B cell (primary cell): Measurements from ENCODE around the gene TDRD9. TPM values are rescaled to one million over a fixed set of nuclear protein-coding genes. Genes with fewer than 3 reads are reported as not detected.

Source experiments
- ATAC-seq: fragments of 200-7000 bp; cut with Tn5 transposase; one replicate; pipeline ENCODE4 v1.10.0; 2021; ENCODE audit warnings: low read depth, mild to moderate bottlenecking, moderate number of reproducible peaks, moderate library complexity
- CTCF ChIA-PET: fragments of 350-600 bp; sonication (Branson Sonifier 250); formaldehyde crosslinking; loops from one replicate; lab custom pipeline; 2021; ENCODE audit warnings: antibody characterized with exemption, inconsistent platforms; lab: Charles Lee
- POLR2A ChIA-PET: fragments of 350-600 bp; sonication (Branson Sonifier 250); formaldehyde crosslinking; loops from one replicate; lab custom pipeline; 2021; ENCODE audit warnings: antibody characterized with exemption; lab: Charles Lee
- DNase-seq: peaks from one replicate; pipeline ENCODE4 v3.0.0; 2013
- H2AFZ ChIP-seq: 2 replicates; pipeline ENCODE4 v1.6.1; 2012; ENCODE audit warnings: mild to moderate bottlenecking, low read depth, low read length; ENCODE audit not compliant: insufficient read depth, poor library complexity, severe bottlenecking
- H3K27ac ChIP-seq, 2 donors: 1 replicate in 1 of 2; 2 replicates in 1 of 2; pipeline ENCODE4 v1.5.1; 2012 to 2013; ENCODE audit warnings: low read length in 2 of 2, mild to moderate bottlenecking in 2 of 2, moderate library complexity in 1 of 2
- H3K27me3 ChIP-seq, 4 experiments: fragments of 200-600 bp in 1 of 4; sonication (generic) in 1 of 4; replicated peaks in 1 of 4; 1 replicate in 2 of 4; 2 replicates in 2 of 4; pipeline versions ENCODE4 v1.6.1 to v1.7.0; 2013 to 2016; ENCODE audit warnings: low read length in 3 of 4, mild to moderate bottlenecking in 2 of 4, mixed read lengths in 1 of 4, moderate library complexity in 1 of 4; ENCODE audit not compliant: insufficient read depth in 4 of 4, control insufficient read depth in 3 of 4; ENCODE audit errors: control extremely low read depth in 1 of 4
- H3K36me3 ChIP-seq, 2 experiments: replicated peaks in 1 of 2; 1 replicate in 1 of 2; 2 replicates in 1 of 2; pipeline versions ENCODE4 v1.6.1 to v1.7.1; 2013; ENCODE audit warnings: low read length in 1 of 2; ENCODE audit not compliant: insufficient read depth in 2 of 2, control insufficient read depth in 1 of 2; ENCODE audit errors: control extremely low read depth in 1 of 2, extremely low read depth in 1 of 2
- H3K4me1 ChIP-seq, 2 donors: fragments of 200-600 bp in 1 of 2; sonication (generic) in 1 of 2; 1 replicate in 1 of 2; 2 replicates in 1 of 2; pipeline versions ENCODE4 v1.5.1 to v1.6.1; 2013 to 2017; ENCODE audit warnings: low read length in 2 of 2; ENCODE audit not compliant: control insufficient read depth in 2 of 2, insufficient read depth in 2 of 2
- H3K4me2 ChIP-seq: replicated peaks from 2 replicates; pipeline ENCODE3; 2012; ENCODE audit warnings: mild to moderate bottlenecking, low read depth, low read length; ENCODE audit not compliant: poor library complexity, severe bottlenecking
- H3K4me3 ChIP-seq, 5 experiments: fragments of 200-600 bp in 1 of 5; sonication (generic) in 1 of 5; 1 replicate in 3 of 5; 2 replicates in 2 of 5; pipeline versions ENCODE4 v1.5.1 to v1.7.0; 2011 to 2016; ENCODE audit warnings: low read length in 4 of 5, mild to moderate bottlenecking in 4 of 5, low read depth in 2 of 5, control low read depth in 1 of 5, moderate library complexity in 1 of 5; ENCODE audit not compliant: insufficient read depth in 1 of 5; ENCODE audit errors: control extremely low read depth in 1 of 5, extremely low read depth in 1 of 5
- H3K79me2 ChIP-seq: fragments of 200-600 bp; sonication (generic); one replicate; pipeline ENCODE4 v1.6.0; 2016; ENCODE audit warnings: low read length; ENCODE audit not compliant: control insufficient read depth, insufficient read depth
- H3K9ac ChIP-seq: fragments of 200-600 bp; sonication (generic); 2 replicates; pipeline ENCODE4 v1.6.1; 2017; ENCODE audit warnings: mild to moderate bottlenecking, low read length, moderate library complexity
- H3K9me3 ChIP-seq, 3 donors: one replicate each; pipeline versions ENCODE4 v1.6.1 to v1.7.1; 2013; ENCODE audit warnings: low read length in 2 of 3; ENCODE audit not compliant: control insufficient read depth in 2 of 3, insufficient read depth in 1 of 3; ENCODE audit errors: control extremely low read depth in 1 of 3
- H4K20me1 ChIP-seq: 2 replicates; pipeline ENCODE4 v1.6.0; 2012; ENCODE audit warnings: mild to moderate bottlenecking, low read length; ENCODE audit not compliant: insufficient read depth, control insufficient read depth, poor library complexity, severe bottlenecking
- H3K27ac Mint-ChIP-seq: one replicate; pipeline ENCODE4 v1.8.0; 2021; ENCODE audit warnings: mixed read lengths
- H3K27me3 Mint-ChIP-seq: one replicate; pipeline ENCODE4 v1.8.0; 2021; ENCODE audit warnings: mixed read lengths
- H3K4me1 Mint-ChIP-seq: one replicate; pipeline ENCODE4 v1.8.0; 2021; ENCODE audit warnings: mixed read lengths
- H3K4me3 Mint-ChIP-seq: one replicate; pipeline ENCODE4 v1.8.0; 2021; ENCODE audit warnings: mixed read lengths
- H3K9me3 Mint-ChIP-seq: one replicate; pipeline ENCODE4 v1.8.0; 2022; ENCODE audit warnings: mixed read lengths; ENCODE audit not compliant: insufficient read depth
- EZH2 ChIP-seq: IDR thresholded peaks from 2 replicates; pipeline ENCODE4 v1.6.1; 2012; ENCODE audit warnings: borderline replicate concordance, low read depth, mild to moderate bottlenecking, moderate library complexity, low read length; ENCODE audit not compliant: insufficient read depth, poor library complexity, severe bottlenecking
- WGBS: methylation state at CpG from one replicate; pipeline ENCODE4 v1.1.5; 2013; ENCODE audit warnings: missing lambda C conversion rate; ENCODE audit not compliant: insufficient coverage; 5-methylcytosine and 5-hydroxymethylcytosine counted together
- intact Hi-C: fragments of 100-400 bp; cut with micrococcal nuclease; formaldehyde crosslinking; loops from one replicate; pipeline ENCODE4 v1.10.0; 2022
- polyA plus RNA-seq: library from polyadenylated mRNA; depleted of rRNA; stranded (reverse); fragments of >200 nt; gene quantifications from 2 replicates; pipeline ENCODE4 v1.2.3, GENCODE V29; 2012
- total RNA-seq, 2 donors: library from RNA; stranded (reverse); fragments of 120-200 nt in 1 of 2; gene quantifications; 1 replicate in 1 of 2; 2 replicates in 1 of 2; pipeline versions ENCODE4 v1.2.3 to v1.2.4, GENCODE V29; 2013 to 2022
- TF ChIP-seq, protein P1 (sequence below): fragments of 200-600 bp; IDR thresholded peaks from one replicate; pipeline ENCODE4 v1.8.0; 2022; ENCODE audit warnings: antibody characterized with exemption, mild to moderate bottlenecking

TDRD9 gene
- total and polyA plus RNA-seq, 2 donors (not counting 1 experiment from before 2014, with no cell fraction given) = 1.1 to 2.4 TPM

GRCh38 chr14:104093366-104094055 lies 165.3 kb downstream of the TDRD9 start:
- no peak for DNase-seq
- H3K9me3 Mint-ChIP-seq = no peaks in the 10 kb centered on the region

More at GRCh38 chr14:104093366-104094055, 165.3 kb downstream of the TDRD9 start:
- Histone ChIP-seq H3K9me3 (no peaks in the 10 kb centered on the region), H3K36me3 (no peaks in the 10 kb centered on the region), H3K4me3 (no peak overlapping the region), H3K27me3 (peaks cover 0 to 5% (median 0%) of the 10 kb centered on the region in 4 experiments), H3K4me2 (no peak overlapping the region), H4K20me1 (no peaks in the 10 kb centered on the region), H3K79me2 (no peaks in the 10 kb centered on the region), H3K9ac (no peak overlapping the region), H3K4me1 (peaks cover 0 to 6% of the 10 kb centered on the region in 2 donors), H3K27ac (no peak overlapping the region), H2AFZ (no peak overlapping the region)
- H3K27ac Mint-ChIP-seq = no peak overlapping the region
- intact Hi-C loops = loop anchor here (1.0 kb wide), 1 partner anchor 15 kb away; no protein-coding TSS in a partner anchor
- 76% methylated on average over 16 of the region's 18 CpGs for WGBS
- peaks cover 7% of the 10 kb centered on the region for H3K4me1 Mint-ChIP-seq
- peaks cover 3% of the 10 kb centered on the region for H3K27me3 Mint-ChIP-seq
- ATAC-seq = no peak
- H3K4me3 Mint-ChIP-seq = no peak overlapping the region
- TF ChIP-seq, protein P1, sequence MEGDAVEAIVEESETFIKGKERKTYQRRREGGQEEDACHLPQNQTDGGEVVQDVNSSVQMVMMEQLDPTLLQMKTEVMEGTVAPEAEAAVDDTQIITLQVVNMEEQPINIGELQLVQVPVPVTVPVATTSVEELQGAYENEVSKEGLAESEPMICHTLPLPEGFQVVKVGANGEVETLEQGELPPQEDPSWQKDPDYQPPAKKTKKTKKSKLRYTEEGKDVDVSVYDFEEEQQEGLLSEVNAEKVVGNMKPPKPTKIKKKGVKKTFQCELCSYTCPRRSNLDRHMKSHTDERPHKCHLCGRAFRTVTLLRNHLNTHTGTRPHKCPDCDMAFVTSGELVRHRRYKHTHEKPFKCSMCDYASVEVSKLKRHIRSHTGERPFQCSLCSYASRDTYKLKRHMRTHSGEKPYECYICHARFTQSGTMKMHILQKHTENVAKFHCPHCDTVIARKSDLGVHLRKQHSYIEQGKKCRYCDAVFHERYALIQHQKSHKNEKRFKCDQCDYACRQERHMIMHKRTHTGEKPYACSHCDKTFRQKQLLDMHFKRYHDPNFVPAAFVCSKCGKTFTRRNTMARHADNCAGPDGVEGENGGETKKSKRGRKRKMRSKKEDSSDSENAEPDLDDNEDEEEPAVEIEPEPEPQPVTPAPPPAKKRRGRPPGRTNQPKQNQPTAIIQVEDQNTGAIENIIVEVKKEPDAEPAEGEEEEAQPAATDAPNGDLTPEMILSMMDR = no peak
- no peak for TF ChIP-seq EZH2
- ChIA-PET CTCF (interaction anchor here (0.5 to 1.2 kb wide), 3 partner anchors 16 to 554 kb away, joined by 3 to 4 read pairs (median 3); no protein-coding TSS in a partner anchor), POLR2A (no interaction called here)
